Activated naive CD4-positive, alpha-beta T cell treated with anti-CD3 and anti-CD28 coated beads, Interleukin-2, amount 50 U/mL, for 72 hours (primary cell): ENCODE data around the gene RBMS1. TPM values are rescaled to one million over a fixed set of nuclear protein-coding genes. Genes with fewer than 3 reads are reported as not detected.
"Not testable (repeated sequence)": the region's sequence is repeated elsewhere in the genome, so short reads cannot be mapped to it uniquely, and the experiment has no call there.

Experiments
- ATAC-seq, 2 donors: fragments of 150-1000 bp; cut with Tn5 transposase; 2 replicates each; pipeline ENCODE4 v1.10.0; 2021; ENCODE audit warnings: mild to moderate bottlenecking in 2 of 2, moderate library complexity in 2 of 2
- DNase-seq, 2 donors: peaks; one replicate each; pipeline ENCODE4 v3.0.0; 2021 to 2022; ENCODE audit warnings: low spot score in 2 of 2
- H3K27ac Mint-ChIP-seq, 2 donors: one replicate each; pipeline ENCODE4 v1.8.0; 2022; ENCODE audit warnings: mild to moderate bottlenecking in 2 of 2, mixed read lengths in 2 of 2
- H3K36me3 Mint-ChIP-seq, 2 donors: one replicate each; pipeline ENCODE4 v1.8.0; 2022; ENCODE audit warnings: mixed read lengths in 2 of 2
- H3K9me3 Mint-ChIP-seq, 2 donors: one replicate each; pipeline ENCODE4 v1.8.0; 2022; ENCODE audit warnings: mixed read lengths in 2 of 2
- total RNA-seq, 2 donors: library from RNA; stranded (reverse); gene quantifications; one replicate each; pipeline ENCODE4 v1.2.3, GENCODE V29; 2022

RBMS1 gene
- total RNA-seq, 2 donors from 2014 or later: 33.8 to 52.9 TPM

- Mint-ChIP-seq H3K36me3 (no peaks in the 10 kb centered on the region), H3K9me3 (peaks cover 0 to 5% of the 10 kb centered on the region in 2 donors), H3K27ac (no peak overlapping the region)
- ATAC-seq (peak in 1 of 2 donors; percentile 7), DNase-seq (no peak)
Measured at GRCh38 chr2:160507464-160507863, 13.9 kb upstream of the RBMS1 start.

DNA sequence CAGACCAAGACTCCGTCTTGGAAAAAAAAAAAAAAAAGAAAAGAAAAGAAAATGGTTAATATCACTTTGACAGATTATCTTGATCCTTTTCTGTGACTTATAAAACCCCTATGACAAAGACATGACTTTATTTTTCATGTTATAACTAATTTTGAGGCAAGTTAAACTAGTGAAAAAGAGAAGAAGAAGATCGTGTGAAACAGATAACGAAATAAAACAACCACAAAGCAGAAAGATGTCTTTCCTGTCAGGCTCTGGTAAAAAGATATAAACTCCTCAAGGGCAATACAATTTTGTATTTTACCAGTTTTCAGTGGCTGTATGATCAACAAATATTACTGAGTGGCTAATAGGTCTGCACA lies 13.4 kb upstream of the RBMS1 start:
- Mint-ChIP-seq H3K9me3 (peaks cover 0 to 1% of the 10 kb centered on the region in 2 donors), H3K36me3 (no peaks in the 10 kb centered on the region), H3K27ac (peak overlapping the region in 1 of 2 donors; percentile 23)
- DNase-seq (no peak), ATAC-seq (peak; percentile 74 to 80)

DNA sequence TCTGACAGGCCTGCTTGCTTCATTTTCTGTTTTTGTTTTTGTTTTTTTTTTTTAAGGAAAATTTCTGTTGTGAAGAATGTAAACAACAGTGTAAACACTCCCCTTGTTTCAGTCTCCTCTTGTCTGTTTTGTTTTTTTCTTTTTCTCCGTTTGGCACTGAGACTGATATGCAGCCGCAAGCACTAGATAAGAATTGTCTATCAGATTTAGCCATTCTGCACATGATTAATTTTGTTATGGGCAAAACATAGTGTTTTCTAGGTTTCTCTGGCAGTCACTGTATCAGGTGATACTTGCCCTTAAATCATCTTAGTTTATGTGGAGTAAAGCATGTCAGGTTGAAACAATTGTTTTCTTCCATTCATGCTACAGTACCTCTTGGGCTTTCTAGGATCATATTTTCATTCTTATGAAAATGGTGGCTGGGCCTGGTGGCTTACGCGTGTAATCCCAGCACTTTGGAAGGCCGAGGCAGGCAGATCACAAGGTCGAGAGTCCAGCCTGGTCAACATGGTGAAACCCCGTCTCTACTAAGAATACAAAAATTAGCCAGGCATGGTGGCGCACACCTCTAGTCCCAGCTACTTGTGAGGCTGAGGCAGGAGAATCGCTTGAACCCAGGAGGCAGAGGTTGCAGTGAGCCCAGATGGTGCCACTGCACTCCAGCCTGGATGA lies 12.9 kb upstream of the RBMS1 start:
- Mint-ChIP-seq H3K9me3 (no peaks in the 10 kb centered on the region), H3K36me3 (no peaks in the 10 kb centered on the region), H3K27ac (peak overlapping the region; percentile 16 to 23)
- ATAC-seq (no peak), DNase-seq (no peak)

GRCh38 chr2:160505256-160505655 lies 11.6 kb upstream of the RBMS1 start:
- Mint-ChIP-seq H3K9me3 (no peaks in the 10 kb centered on the region), H3K36me3 (no peaks in the 10 kb centered on the region), H3K27ac (no peak overlapping the region)
- ATAC-seq (no peak), DNase-seq (no peak)

DNA sequence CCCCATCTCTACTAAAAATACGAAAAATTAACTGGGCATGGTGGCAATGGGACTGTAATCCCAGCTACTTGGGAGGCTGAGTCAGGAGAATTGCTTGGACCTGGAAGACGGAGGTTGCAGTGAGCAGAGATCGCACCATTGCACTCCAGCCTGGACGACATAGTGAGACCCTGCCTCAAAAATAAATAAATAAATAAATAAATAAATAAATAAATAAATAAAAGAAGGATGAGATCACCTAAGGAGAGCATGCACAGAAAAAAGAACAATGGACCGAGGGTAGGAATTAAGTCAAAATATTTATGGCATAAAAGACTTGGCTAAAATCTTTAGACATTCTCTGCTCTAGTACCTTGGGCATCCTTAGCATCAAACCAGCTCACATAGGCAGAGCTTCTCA lies 8.9 kb upstream of the RBMS1 start:
- Mint-ChIP-seq H3K27ac (no peak overlapping the region), H3K36me3 (no peaks in the 10 kb centered on the region), H3K9me3 (peaks cover 0 to 4% of the 10 kb centered on the region in 2 donors)
- ATAC-seq (no peak), DNase-seq (no peak)

GRCh38 chr2:160501370-160501769 lies 7.8 kb upstream of the RBMS1 start:
- DNase-seq (no peak), ATAC-seq (peak; percentile 62 to 67)
- Mint-ChIP-seq H3K9me3 (peaks cover 0 to 4% of the 10 kb centered on the region in 2 donors), H3K27ac (no peak overlapping the region), H3K36me3 (no peaks in the 10 kb centered on the region)

DNA sequence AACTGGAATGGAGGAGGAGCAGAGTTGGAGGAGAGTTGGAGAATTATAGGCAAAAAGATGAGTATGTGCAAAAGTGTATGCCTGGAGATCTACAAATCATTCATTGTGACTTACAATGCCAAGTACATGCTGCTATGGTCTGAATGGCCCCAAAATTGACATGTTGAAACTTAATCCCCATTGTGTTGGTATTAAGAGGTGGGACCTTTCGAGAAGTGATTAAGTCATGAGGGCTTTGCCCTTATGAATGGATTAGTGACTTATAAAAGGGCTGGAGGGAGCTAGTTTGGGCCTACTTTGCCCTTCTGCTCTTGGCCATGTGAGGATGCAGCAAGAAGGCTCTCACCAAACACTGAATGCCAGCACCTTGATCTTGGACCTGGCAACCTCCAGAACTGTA lies 6.3 kb upstream of the RBMS1 start:
- ATAC-seq (no peak), DNase-seq (no peak)
- Mint-ChIP-seq H3K27ac (no peak overlapping the region), H3K9me3 (peaks cover 0 to 4% of the 10 kb centered on the region in 2 donors), H3K36me3 (no peaks in the 10 kb centered on the region)

GRCh38 chr2:160498137-160498536 lies 4.5 kb upstream of the RBMS1 start:
- no peaks in the 10 kb centered on the region for H3K36me3 Mint-ChIP-seq
- DNase-seq: no peak
- ATAC-seq: no peak
- H3K27ac Mint-ChIP-seq: no peak overlapping the region
- peaks cover 0 to 4% of the 10 kb centered on the region in 2 donors for H3K9me3 Mint-ChIP-seq

GRCh38 chr2:160494201-160494644 lies 616 bp upstream of the RBMS1 start:
- DNase-seq (no peak), ATAC-seq (no peak)
- peak overlapping the region in 1 of 2 donors; percentile 93 for H3K27ac Mint-ChIP-seq
- no peaks in the 10 kb centered on the region for H3K9me3 Mint-ChIP-seq
- peaks cover 8 to 11% of the 10 kb centered on the region in 2 donors for H3K36me3 Mint-ChIP-seq

GRCh38 chr2:160492401-160493226 lies 993 bp downstream of the RBMS1 start:
- H3K9me3 Mint-ChIP-seq: no peaks in the 10 kb centered on the region
- DNase-seq: peak; percentile 57 to 67
- peak; percentile 58 to 69 for ATAC-seq
- H3K36me3 Mint-ChIP-seq: peaks cover 8 to 11% of the 10 kb centered on the region in 2 donors
- H3K27ac Mint-ChIP-seq: peak overlapping the region; percentile 90 to 93

DNA sequence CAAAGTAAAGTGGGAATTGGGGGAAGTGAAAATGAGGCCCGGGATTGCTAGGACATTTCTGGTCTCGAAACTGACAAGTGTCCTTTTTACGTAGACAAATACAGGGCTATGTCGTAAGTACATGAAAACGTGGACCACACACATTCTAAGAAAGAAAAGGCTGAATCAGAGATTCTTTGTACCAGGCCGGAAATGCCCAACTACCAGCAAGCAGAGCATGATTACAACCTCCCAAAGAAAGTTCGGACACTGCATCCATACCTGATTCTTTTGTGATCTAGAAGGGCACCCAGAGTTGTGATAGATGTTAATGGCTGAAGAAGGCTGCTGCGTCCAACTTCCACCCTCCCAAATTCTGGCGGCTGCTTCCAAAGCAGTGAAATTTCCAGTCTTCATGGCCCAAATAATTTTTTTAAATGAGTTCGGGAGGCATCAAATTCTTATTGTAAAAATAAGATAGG lies 1.7 kb downstream of the RBMS1 start:
- Mint-ChIP-seq H3K9me3 (no peaks in the 10 kb centered on the region), H3K36me3 (peaks cover 8 to 11% of the 10 kb centered on the region in 2 donors), H3K27ac (peak overlapping the region; percentile 90 to 93)
- DNase-seq: no peak
- peak; percentile 34 to 50 for ATAC-seq

DNA sequence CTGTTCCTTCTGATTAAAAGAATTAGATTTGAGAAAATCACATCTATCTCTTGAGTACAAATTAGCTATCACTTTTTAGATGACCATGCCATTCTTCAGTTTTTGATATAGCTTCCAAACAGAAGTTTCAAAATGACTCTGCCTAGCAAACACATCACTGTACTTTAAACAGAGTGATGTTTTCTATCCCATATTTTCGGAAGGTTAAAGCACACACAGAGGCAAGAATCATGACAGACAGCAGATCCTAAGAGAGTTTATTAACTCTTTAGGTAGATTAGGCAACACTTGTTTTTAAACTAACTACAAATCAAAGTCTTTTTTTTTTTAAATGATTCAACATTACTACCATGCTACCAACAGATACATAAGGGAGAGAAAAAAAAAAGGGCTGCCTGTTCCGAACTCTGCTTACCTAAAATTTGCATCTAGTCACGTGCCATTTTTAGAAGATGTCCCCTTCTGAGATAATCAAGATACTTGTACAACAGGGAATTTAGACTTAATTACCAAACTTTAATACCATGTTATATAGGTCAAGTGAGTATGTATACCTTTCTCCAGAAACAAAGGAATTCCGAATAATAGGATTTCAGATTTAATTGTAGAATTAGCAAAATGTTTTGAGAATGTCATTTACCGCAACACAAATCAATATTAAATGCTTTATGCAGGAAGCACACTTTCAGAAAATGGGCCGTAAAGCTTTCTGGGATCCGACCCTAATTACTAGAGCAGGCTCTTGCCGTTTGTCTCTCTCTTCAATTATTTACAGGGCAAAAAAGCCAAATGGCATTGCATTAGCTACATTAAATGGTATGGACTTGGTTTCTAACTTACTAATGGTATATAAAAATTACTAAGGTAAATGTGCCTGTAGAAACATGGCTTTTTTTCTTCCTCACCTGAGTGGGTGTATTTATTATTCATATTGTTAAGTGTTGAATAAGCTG lies 2.6 kb downstream of the RBMS1 start:
- no peak for ATAC-seq
- Mint-ChIP-seq H3K9me3 (no peaks in the 10 kb centered on the region), H3K36me3 (peaks cover 8 to 11% of the 10 kb centered on the region in 2 donors), H3K27ac (peak overlapping the region; percentile 90 to 93)
- no peak for DNase-seq

DNA sequence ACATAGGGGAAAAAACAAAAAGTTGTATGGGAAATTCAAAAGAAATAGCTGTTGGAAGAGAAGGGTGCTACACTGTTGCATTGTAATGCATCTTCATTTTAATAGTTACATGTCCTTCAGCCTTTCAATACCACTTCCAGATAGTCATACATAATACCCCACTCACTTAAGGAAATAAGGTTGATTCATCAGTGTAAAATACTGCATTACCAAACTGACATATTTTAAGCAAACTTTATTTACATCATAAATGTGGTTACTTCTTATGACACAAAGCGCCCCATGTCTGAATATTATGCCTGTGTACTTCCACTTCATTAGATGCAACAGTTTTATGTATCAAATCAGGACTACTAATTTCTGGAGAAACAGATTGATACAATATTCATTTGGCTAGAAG lies 4.5 kb downstream of the RBMS1 start:
- DNase-seq (no peak), ATAC-seq (peak; percentile 21 to 64)
- Mint-ChIP-seq H3K27ac (peak overlapping the region in 1 of 2 donors; percentile 97), H3K36me3 (peaks cover 8 to 11% of the 10 kb centered on the region in 2 donors), H3K9me3 (no peaks in the 10 kb centered on the region)

GRCh38 chr2:160488289-160488688 lies 5.3 kb downstream of the RBMS1 start:
- Mint-ChIP-seq H3K27ac (peak overlapping the region; percentile 28 to 68), H3K36me3 (peaks cover 8 to 11% of the 10 kb centered on the region in 2 donors)
- H3K9me3 Mint-ChIP-seq, DNase-seq, ATAC-seq: not testable (repeated sequence)

DNA sequence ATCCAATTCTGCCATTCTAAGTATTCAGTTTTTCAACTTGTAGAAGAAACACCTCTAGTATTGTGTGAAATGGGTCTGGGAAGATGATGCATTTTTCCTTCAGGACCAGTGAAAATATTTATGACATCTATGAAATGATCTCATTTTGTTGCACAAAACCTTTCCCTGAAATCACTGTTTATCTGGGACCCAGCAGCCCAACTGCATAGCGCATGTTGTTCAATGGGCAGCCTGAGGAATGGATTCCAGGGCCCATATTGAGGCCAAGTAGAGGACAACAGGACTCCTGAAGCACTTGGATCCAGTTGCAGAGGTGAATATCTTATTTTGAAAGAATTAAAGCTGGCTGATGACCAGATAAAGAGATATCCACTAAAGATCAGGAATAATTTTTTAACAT lies 7.3 kb downstream of the RBMS1 start:
- no peak for ATAC-seq
- H3K9me3 Mint-ChIP-seq: no peaks in the 10 kb centered on the region
- H3K36me3 Mint-ChIP-seq: no peaks in the 10 kb centered on the region
- H3K27ac Mint-ChIP-seq: peak overlapping the region in 1 of 2 donors; percentile 29
- DNase-seq: no peak

GRCh38 chr2:160484859-160485520 lies 8.6 kb downstream of the RBMS1 start:
- Mint-ChIP-seq H3K36me3 (no peaks in the 10 kb centered on the region), H3K27ac (peak overlapping the region; percentile 90 to 95), H3K9me3 (no peaks in the 10 kb centered on the region)
- ATAC-seq: peak; percentile 70 to 71
- peak in 1 of 2 donors; percentile 39 for DNase-seq
